ENCODE measurements around the gene SPIN3.

DNA sequence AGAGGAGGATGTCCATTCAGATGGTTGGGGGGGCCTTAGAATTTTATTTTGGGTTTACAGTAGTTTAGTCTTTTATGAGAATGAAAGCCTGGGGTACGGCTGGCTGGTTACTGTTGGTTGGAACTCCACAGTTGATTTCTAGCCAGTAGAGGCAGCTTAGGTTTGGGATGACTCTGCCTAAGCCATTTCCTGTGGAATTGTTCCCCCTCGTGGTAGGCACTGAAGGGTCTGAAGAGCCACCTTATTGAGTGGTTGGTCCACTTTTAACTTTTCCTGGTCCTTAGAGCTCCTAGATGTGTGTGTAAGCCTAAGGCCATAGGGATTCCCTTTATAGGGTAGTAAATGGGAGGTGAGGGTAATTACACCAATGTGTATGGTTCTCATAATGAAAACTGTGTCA, 19.7 kb downstream of the SPIN3 start:
- TF ChIP-seq CTCF (IDR thresholded peaks at IDR 0.05; ENCODE audit: low read depth, low read length) (no peak), POLR2A (IDR thresholded peaks at IDR 0.05; ENCODE audit: extremely low read depth, insufficient read length) (no peak)

Measured in NB4 (cell line).